ENCODE data around the gene VTN. TPM values are rescaled to one million over a fixed set of nuclear protein-coding genes. Genes with fewer than 3 reads are reported as not detected.

Gene VTN
- total RNA-seq, 6 donors from 2014 or later = 0.67 to 6.4 (median 2.3) TPM; not detected in 1

GRCh38 chr17:28402224-28402630 is 32.1 kb upstream of the VTN start:
- Histone ChIP-seq H3K27me3 (no peaks in the 10 kb centered on the region), H3K27ac (no peak overlapping the region), H3K4me3 (no peak overlapping the region), H3K4me1 (peaks cover 13 to 32% (median 19%) of the 10 kb centered on the region in 4 donors), H3K36me3 (peaks cover 0 to 29% (median 5%) of the 10 kb centered on the region in 4 donors), H3K9me3 (no peaks in the 10 kb centered on the region)
- no peak for TF ChIP-seq EP300 (IDR thresholded peaks at IDR 0.05)
- no peak for TF ChIP-seq POLR2A (IDR thresholded peaks at IDR 0.05)
- TF ChIP-seq, protein P1, sequence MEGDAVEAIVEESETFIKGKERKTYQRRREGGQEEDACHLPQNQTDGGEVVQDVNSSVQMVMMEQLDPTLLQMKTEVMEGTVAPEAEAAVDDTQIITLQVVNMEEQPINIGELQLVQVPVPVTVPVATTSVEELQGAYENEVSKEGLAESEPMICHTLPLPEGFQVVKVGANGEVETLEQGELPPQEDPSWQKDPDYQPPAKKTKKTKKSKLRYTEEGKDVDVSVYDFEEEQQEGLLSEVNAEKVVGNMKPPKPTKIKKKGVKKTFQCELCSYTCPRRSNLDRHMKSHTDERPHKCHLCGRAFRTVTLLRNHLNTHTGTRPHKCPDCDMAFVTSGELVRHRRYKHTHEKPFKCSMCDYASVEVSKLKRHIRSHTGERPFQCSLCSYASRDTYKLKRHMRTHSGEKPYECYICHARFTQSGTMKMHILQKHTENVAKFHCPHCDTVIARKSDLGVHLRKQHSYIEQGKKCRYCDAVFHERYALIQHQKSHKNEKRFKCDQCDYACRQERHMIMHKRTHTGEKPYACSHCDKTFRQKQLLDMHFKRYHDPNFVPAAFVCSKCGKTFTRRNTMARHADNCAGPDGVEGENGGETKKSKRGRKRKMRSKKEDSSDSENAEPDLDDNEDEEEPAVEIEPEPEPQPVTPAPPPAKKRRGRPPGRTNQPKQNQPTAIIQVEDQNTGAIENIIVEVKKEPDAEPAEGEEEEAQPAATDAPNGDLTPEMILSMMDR (IDR thresholded peaks at IDR 0.05) = no peak
- no peak for TF ChIP-seq POLR2AphosphoS5 (IDR thresholded peaks at IDR 0.05)
- WGBS, 2 donors = 26 to 37% methylated on average over 3 of the region's 3 CpGs
- DNase-seq = no peak
- no peak for ATAC-seq (ENCODE audit: low FRiP score in 2 of 2)

DNA sequence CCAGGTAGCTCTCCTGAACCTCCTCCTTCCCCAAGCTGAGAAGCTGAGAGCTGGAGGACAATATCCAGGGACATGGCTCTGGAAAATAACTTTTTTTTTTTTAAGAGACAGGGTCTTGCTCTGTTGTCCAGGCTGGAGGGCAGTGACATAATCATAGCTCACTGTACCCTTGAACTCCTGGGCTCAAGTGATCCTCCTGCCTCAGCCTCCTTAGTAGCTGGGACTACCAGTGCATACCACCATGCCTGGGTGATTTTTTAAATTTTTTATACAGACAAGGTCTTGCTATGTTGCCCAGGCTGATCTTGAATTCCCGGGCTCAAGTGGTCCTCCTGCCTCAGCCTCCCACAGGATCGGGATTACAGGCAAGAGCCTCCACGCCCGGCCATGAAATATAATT is 29.7 kb upstream of the VTN start:
- DNase-seq (no peak), ATAC-seq (ENCODE audit: low FRiP score in 2 of 2) (no peak)
- Histone ChIP-seq H3K27ac (no peak overlapping the region), H3K27me3 (no peaks in the 10 kb centered on the region), H3K4me3 (no peak overlapping the region), H3K9me3 (no peaks in the 10 kb centered on the region), H3K4me1 (peaks cover 0 to 10% (median 7%) of the 10 kb centered on the region in 4 donors), H3K36me3 (peaks cover 0 to 50% (median 12%) of the 10 kb centered on the region in 4 donors)
- TF ChIP-seq POLR2AphosphoS5 (IDR thresholded peaks at IDR 0.05) (no peak), POLR2A (IDR thresholded peaks at IDR 0.05) (no peak), EP300 (IDR thresholded peaks at IDR 0.05) (no peak)
- TF ChIP-seq, protein P1 (IDR thresholded peaks at IDR 0.05) = no peak
- 89 to 94% methylated on average over 4 of the region's 4 CpGs for WGBS, 2 donors

DNA sequence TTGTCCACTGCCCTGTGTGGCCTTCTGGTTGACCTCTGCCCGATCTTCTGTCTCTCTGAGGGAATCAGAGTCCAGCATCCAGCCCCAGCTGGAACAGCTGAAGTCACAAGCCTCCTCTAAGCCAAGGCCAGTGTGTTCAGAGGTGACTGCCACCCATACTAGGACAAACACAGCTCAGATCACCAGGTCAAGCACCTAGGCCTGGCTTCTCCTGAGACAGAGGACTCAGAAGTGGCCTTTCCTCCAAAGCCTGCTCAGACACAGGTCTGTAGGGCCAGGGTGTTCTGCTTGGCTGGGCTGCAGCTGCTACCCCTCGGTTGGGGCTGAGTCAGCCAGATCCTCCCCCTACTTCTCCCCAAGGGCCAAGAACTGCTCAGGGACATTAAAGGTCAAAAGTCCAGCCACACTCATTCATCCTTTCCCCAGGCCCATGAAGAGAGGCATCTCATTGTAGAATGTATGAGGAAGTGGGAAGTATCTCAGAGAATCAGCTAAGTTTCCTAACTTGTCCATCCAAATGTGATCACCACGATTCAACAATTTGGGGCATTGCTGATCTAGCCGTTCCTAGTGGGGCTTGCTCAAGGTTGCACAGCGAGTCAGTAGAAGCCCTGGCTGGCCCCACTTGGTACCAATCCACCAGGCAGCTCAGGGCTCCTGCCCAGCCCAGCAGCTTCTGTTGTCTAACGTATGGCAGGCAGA is 28.3 kb upstream of the VTN start:
- ATAC-seq (ENCODE audit: low FRiP score in 2 of 2) = peak in 1 of 2 donors; percentile 6
- Histone ChIP-seq H3K4me3 (no peak overlapping the region), H3K27me3 (no peaks in the 10 kb centered on the region), H3K27ac (peak overlapping the region in 1 of 4 donors; percentile 16), H3K9me3 (no peaks in the 10 kb centered on the region), H3K36me3 (peaks cover 0 to 60% (median 12%) of the 10 kb centered on the region in 4 donors), H3K4me1 (peaks cover 0 to 3% (median 0%) of the 10 kb centered on the region in 4 donors)
- TF ChIP-seq POLR2AphosphoS5 (IDR thresholded peaks at IDR 0.05) (no peak), POLR2A (IDR thresholded peaks at IDR 0.05) (no peak), EP300 (IDR thresholded peaks at IDR 0.05) (no peak)
- TF ChIP-seq, protein P1 (IDR thresholded peaks at IDR 0.05) = no peak
- DNase-seq = no peak
- WGBS, 2 donors = 75 to 80% methylated on average over 5 to 6 of the region's 6 CpGs

DNA sequence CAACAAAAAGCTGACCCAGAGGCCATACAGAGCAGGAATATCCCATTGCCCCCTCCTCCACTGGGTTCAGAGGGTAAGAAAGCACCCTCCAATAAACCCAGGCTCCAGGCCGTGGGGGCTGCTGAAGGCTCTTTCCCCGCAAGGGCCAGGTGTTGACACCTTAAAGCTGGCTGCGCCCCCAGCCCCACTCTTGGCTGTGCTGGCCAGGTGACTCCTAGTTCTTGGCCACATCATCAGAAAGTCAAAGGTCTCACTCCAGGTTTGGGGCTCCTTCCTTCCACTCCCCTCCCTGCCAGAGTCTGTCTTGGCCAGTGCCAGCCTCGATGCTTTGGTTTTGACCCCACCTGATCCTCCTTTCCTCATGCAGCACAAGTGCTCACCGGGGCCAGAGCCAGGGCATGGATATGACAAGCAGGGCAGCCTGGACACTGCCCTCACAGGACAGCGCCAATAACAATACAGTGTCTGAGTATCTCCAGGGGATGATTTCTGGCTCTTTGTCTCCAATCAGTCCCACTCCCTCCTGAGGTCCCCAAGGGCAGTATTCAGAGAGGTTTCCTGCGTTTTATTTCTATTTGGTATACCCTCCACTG is 27.7 kb upstream of the VTN start:
- ATAC-seq (ENCODE audit: low FRiP score in 2 of 2) = no peak
- H3K36me3 ChIP-seq = peaks cover under 1 to 67% (median 14%) of the 10 kb centered on the region in 4 donors
- H3K27me3 ChIP-seq = no peaks in the 10 kb centered on the region
- no peak for DNase-seq
- H3K9me3 ChIP-seq = no peaks in the 10 kb centered on the region
- WGBS, 2 donors = 64 to 71% methylated on average over 5 to 7 of the region's 7 CpGs
- no peak for TF ChIP-seq EP300 (IDR thresholded peaks at IDR 0.05)
- TF ChIP-seq POLR2A (IDR thresholded peaks at IDR 0.05) = peak in 1 of 4 donors; percentile 9
- TF ChIP-seq, protein P1 (IDR thresholded peaks at IDR 0.05) = no peak
- no peak for TF ChIP-seq POLR2AphosphoS5 (IDR thresholded peaks at IDR 0.05)
- peak overlapping the region in 1 of 4 donors; percentile 16 for H3K27ac ChIP-seq
- peaks cover 0 to 3% (median 0%) of the 10 kb centered on the region in 4 donors for H3K4me1 ChIP-seq
- H3K4me3 ChIP-seq = no peak overlapping the region

Data from upper lobe of left lung (tissue), 6 donors.